Activated T-helper 17 cell treated with anti-CD3 and anti-CD28 coated beads, Interleukin-2, amount 50 U/mL, for 72 hours (primary cell): ENCODE data around the gene TTYH2. TPM values are rescaled to one million over a fixed set of nuclear protein-coding genes. Genes with fewer than 3 reads are reported as not detected.
A peak's percentile ranks its signal among the peaks of the same experiment; 100 is the strongest.

Experiments
- ATAC-seq: fragments of 150-1000 bp; cut with Tn5 transposase; replicated peaks from 2 replicates; pipeline ENCODE4 v1.10.0; 2021; ENCODE audit warnings: mild to moderate bottlenecking, moderate library complexity
- H3K27ac Mint-ChIP-seq: one replicate; pipeline ENCODE4 v1.8.0; 2022; ENCODE audit warnings: mixed read lengths
- H3K27me3 Mint-ChIP-seq: one replicate; pipeline ENCODE4 v1.8.0; 2022; ENCODE audit warnings: mixed read lengths
- H3K36me3 Mint-ChIP-seq: one replicate; pipeline ENCODE4 v1.8.0; 2022; ENCODE audit warnings: low read depth, mild to moderate bottlenecking, mixed read lengths
- H3K4me1 Mint-ChIP-seq: one replicate; pipeline ENCODE4 v1.8.0; 2022; ENCODE audit warnings: mixed read lengths
- H3K4me3 Mint-ChIP-seq: one replicate; pipeline ENCODE4 v1.8.0; 2022; ENCODE audit warnings: mild to moderate bottlenecking, mixed read lengths
- H3K9me3 Mint-ChIP-seq: one replicate; pipeline ENCODE4 v1.8.0; 2022; ENCODE audit warnings: mixed read lengths
- total RNA-seq, 2 donors: library from RNA; stranded (reverse); gene quantifications; one replicate each; pipeline ENCODE4 v1.2.3, GENCODE V29; 2022

The TTYH2 gene
- total RNA-seq, 2 donors from 2014 or later = 2.6 to 13.9 TPM

DNA sequence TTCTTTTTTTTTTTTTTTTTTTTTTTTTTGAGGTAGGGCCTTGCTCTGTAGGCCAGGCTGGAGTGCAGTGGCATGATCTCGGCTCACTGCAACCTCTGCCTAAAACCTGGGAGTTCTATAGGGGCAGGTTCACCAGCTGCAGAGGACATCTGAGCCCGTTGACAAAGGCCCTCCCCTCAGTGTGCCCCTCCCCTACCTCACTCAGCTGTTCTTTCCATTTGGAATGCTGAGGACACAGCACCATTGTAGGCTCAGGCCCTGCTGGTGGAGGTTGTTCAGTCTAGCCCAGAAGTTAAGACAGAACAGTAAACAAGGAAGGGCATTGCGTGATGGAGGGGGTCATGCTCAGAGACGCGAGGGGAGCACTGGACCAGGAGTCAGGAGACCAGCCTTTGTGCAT is 90.8 kb downstream of the TTYH2 start:
- ATAC-seq = no peak
- H3K4me3 Mint-ChIP-seq = no peak overlapping the region
- H3K27me3 Mint-ChIP-seq = no peaks in the 10 kb centered on the region
- H3K4me1 Mint-ChIP-seq = peaks cover 10% of the 10 kb centered on the region
- no peak overlapping the region for H3K27ac Mint-ChIP-seq
- H3K36me3 Mint-ChIP-seq = no peaks in the 10 kb centered on the region
- H3K9me3 Mint-ChIP-seq = no peaks in the 10 kb centered on the region

DNA sequence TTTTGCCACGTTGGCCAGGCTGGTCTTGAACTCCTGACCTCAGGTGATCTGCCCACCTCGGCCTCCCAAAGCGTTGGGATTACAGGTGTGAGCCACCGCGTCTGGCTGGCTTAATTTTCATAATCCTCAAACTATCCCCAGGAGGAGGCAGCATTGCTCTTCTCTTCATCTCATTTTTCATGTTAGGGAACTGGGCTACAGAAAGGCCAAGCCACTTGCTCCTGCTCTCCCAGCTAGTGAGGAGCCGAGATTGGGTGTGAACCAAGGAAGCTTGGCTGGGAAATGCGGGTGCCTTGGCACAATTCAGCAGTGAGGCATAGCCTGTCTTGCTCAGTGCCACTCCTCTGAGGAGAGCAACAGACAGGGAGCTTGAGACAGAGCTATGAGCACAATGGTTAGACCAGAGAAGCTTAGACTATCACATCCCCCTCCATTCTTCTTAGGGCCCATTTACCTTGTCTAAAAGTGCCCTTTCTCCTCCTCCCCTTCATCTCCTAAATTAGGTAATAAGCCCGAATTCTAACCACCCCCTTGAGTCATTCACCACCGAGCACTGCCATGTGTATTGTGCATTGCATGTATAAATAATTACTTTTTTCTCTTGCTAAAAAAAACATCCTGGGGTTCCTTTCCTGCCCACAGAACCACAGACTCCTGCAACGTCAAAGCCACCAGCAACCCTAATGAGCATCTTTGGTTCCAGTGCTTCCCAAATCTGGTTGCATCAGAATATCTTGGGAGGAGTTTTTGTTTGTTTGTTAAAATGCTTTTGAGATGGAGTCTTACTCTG is 92.7 kb downstream of the TTYH2 start:
- Mint-ChIP-seq H3K9me3 (no peaks in the 10 kb centered on the region), H3K27ac (no peak overlapping the region), H3K36me3 (no peaks in the 10 kb centered on the region), H3K27me3 (no peaks in the 10 kb centered on the region), H3K4me3 (no peak overlapping the region), H3K4me1 (peaks cover 10% of the 10 kb centered on the region)
- peak; percentile 53 for ATAC-seq

DNA sequence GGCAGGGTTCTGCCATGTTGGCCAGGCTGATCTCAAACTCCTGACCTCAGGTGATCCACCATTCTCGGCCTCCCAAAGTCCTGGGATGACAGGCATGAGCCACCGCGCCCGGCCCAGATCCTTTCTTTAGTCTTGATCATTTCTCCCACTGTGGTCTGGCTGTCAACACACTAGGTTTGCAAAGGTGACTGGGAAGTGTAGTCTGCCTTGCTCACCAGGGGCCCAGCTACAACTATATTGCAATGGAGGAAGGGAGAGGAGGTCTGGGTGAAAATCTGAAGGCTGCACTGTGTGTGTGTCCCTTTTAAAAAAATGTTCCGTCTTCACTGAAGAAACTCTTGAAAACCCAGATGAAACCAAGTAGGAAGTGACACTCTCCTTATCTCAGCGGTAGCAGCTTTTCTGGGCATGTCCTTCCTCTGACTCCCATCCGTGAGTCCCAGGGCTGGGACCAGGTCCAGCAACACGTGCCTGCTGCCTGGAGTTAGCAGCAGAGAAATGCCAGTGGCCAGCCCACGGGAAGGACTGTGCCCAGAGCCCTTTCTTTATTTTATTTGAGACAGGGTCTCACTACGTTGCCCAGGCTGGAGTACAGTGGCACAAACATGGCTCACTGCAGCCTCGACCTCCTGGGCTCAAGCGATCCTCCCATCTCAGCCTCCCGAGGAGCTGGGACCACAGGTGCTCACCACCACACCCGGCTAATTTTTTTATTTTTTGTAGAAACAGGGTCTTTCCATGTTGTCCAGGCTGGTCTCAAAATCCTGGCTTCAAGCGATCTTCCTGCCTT is 94.8 kb downstream of the TTYH2 start:
- no peaks in the 10 kb centered on the region for H3K27me3 Mint-ChIP-seq
- no peaks in the 10 kb centered on the region for H3K9me3 Mint-ChIP-seq
- peaks cover 6% of the 10 kb centered on the region for H3K4me1 Mint-ChIP-seq
- H3K36me3 Mint-ChIP-seq = no peaks in the 10 kb centered on the region
- no peak overlapping the region for H3K27ac Mint-ChIP-seq
- ATAC-seq = no peak
- no peak overlapping the region for H3K4me3 Mint-ChIP-seq

DNA sequence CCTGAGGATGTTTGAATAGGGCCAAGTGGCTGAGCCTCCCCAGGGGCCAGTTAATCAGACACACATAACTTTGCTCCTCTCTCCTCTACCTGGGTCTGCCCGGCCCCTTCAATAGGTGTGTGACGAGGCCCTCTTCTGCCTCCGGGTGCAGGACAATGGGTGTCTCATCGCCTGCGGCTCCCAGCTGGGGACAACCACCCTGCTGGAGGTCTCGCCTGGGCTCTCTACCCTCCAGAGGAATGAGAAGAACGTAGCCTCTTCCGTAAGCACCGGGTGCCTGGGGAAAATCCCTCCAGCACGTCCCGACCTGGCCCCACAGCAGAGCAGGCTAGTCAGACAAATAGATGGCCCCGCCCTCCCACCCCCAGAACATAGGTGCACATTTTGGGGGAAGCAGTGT is 96.5 kb downstream of the TTYH2 start:
- Mint-ChIP-seq H3K4me1 (peaks cover 6% of the 10 kb centered on the region), H3K36me3 (no peaks in the 10 kb centered on the region), H3K27ac (no peak overlapping the region), H3K9me3 (no peaks in the 10 kb centered on the region), H3K4me3 (no peak overlapping the region), H3K27me3 (no peaks in the 10 kb centered on the region)
- ATAC-seq = no peak

Other genes with a start within 250 kb of the TTYH2 start
- 1,000 to 10,000 TPM; 1,259 to 1,366 TPM for gene RPL38, start 9.9 kb upstream of the TTYH2 start, total RNA-seq
- gene DNAI2, start 60.7 kb downstream of the TTYH2 start, total RNA-seq = 1 to 10 TPM in 1 of 2 donors, under 1 TPM in 1; 0.19 to 1.6 TPM
- under 1 TPM; 0.11 to 0.53 TPM for gene KIF19, start 112.7 kb downstream of the TTYH2 start, total RNA-seq
- not detected for gene BTBD17, start 148.3 kb downstream of the TTYH2 start, total RNA-seq
- gene GPR142, start 153.9 kb downstream of the TTYH2 start, total RNA-seq = not detected
- 1 to 10 TPM in 1 of 2 donors, not detected in 1; 5.0 TPM for gene GPRC5C, start 218.5 kb downstream of the TTYH2 start, total RNA-seq